BJ (cell line): Measurements from ENCODE around the gene SP110. TPM values are rescaled to one million over a fixed set of nuclear protein-coding genes. Genes with fewer than 3 reads are reported as not detected.

ENCODE experiments used
- CTCF ChIA-PET: fragments of 350-600 bp; formaldehyde crosslinking; extraction: SDS; loops from one replicate; lab custom pipeline; 2021; ENCODE audit warnings: antibody characterized with exemption, inconsistent platforms; lab: Yijun Ruan, JAX
- POLR2A ChIA-PET: fragments of 300-600 bp; sonication (Branson Sonifier 250); formaldehyde crosslinking; extraction: SDS; loops from one replicate; lab custom pipeline; 2021; ENCODE audit warnings: antibody characterized with exemption; lab: Charles Lee
- DNase-seq: peaks from one replicate; pipeline ENCODE4 v3.0.0-alpha.2; 2011; ENCODE audit warnings: low read depth
- H3K27me3 ChIP-seq: 2 replicates; pipeline ENCODE4 v1.6.0; 2011; ENCODE audit warnings: low read length; ENCODE audit not compliant: control insufficient read depth, insufficient read depth
- H3K36me3 ChIP-seq: 2 replicates; pipeline ENCODE4 v1.5.1; 2011; ENCODE audit warnings: low read length; ENCODE audit not compliant: control insufficient read depth, insufficient read depth
- H3K4me3 ChIP-seq: 2 replicates; pipeline ENCODE4 v1.5.1; 2011; ENCODE audit warnings: low read depth, mild to moderate bottlenecking, control low read depth, low read length
- CTCF ChIP-seq: IDR thresholded peaks from 2 replicates; pipeline ENCODE4 v1.5.1; 2011; ENCODE audit warnings: low read depth, mild to moderate bottlenecking, control low read depth, inconsistent platforms, low read length, moderate library complexity; ENCODE audit not compliant: insufficient read depth
- polyA plus RNA-seq: library from polyadenylated mRNA; depleted of rRNA; stranded (reverse); fragments of >200 nt; gene quantifications from 2 replicates; pipeline ENCODE4 v1.2.3, GENCODE V29; 2011

Gene SP110
- polyA plus RNA-seq, 1 experiment: 6.6 TPM

GRCh38 chr2:230246206-230246605 is 26.4 kb upstream of the SP110 start:
- CTCF ChIA-PET: interaction anchor here (1.1 kb wide), 1 partner anchor 656 kb away, joined by 3 read pairs; no protein-coding TSS in a partner anchor
- TF ChIP-seq CTCF: no peak
- H3K36me3 ChIP-seq: no peaks in the 10 kb centered on the region
- H3K4me3 ChIP-seq: no peak overlapping the region
- no peak for DNase-seq
- POLR2A ChIA-PET: no interaction called here
- peaks cover 4% of the 10 kb centered on the region for H3K27me3 ChIP-seq

GRCh38 chr2:230244211-230244610 is 24.4 kb upstream of the SP110 start:
- no peak for DNase-seq
- H3K4me3 ChIP-seq: no peak overlapping the region
- no peaks in the 10 kb centered on the region for H3K36me3 ChIP-seq
- TF ChIP-seq CTCF: no peak
- POLR2A ChIA-PET: no interaction called here
- CTCF ChIA-PET: interaction anchor here (1.2 kb wide), 1 partner anchor 16 kb away, joined by 3 read pairs; no protein-coding TSS in a partner anchor
- H3K27me3 ChIP-seq: peaks cover 2% of the 10 kb centered on the region; the same call in 1 of the 2 replicates

GRCh38 chr2:230234845-230235244 is 15.1 kb upstream of the SP110 start:
- ChIA-PET POLR2A (no interaction called here), CTCF (no interaction called here)
- no peaks in the 10 kb centered on the region for H3K36me3 ChIP-seq
- H3K4me3 ChIP-seq: no peak overlapping the region
- no peak for TF ChIP-seq CTCF
- no peaks in the 10 kb centered on the region for H3K27me3 ChIP-seq
- no peak for DNase-seq

GRCh38 chr2:230234122-230234722 is 14.4 kb upstream of the SP110 start:
- no peaks in the 10 kb centered on the region for H3K27me3 ChIP-seq

GRCh38 chr2:230231251-230231650 is 11.5 kb upstream of the SP110 start:
- CTCF ChIA-PET: no interaction called here
- Histone ChIP-seq H3K4me3 (no peak overlapping the region), H3K36me3 (no peaks in the 10 kb centered on the region), H3K27me3 (no peaks in the 10 kb centered on the region)
- DNase-seq: no peak
- TF ChIP-seq CTCF: no peak
- POLR2A ChIA-PET: no interaction called here

More at GRCh38 chr2:230234122-230234722, 14.4 kb upstream of the SP110 start:
- ChIA-PET POLR2A (no interaction called here), CTCF (no interaction called here)
- H3K4me3 ChIP-seq: no peak overlapping the region
- no peak for TF ChIP-seq CTCF
- H3K36me3 ChIP-seq: no peaks in the 10 kb centered on the region
- DNase-seq: no peak
